ENCODE data around the gene C2orf74. TPM values are rescaled to one million over a fixed set of nuclear protein-coding genes. Genes with fewer than 3 reads are reported as not detected.
"Not testable (repeated sequence)": the region's sequence is repeated elsewhere in the genome, so short reads cannot be mapped to it uniquely, and the experiment has no call there.

The C2orf74 gene
- total RNA-seq, 8 experiments from 2014 or later, result 4.0 to 28.3 (median 13.5) TPM

- H3K4me3 ChIP-seq; H3K27ac ChIP-seq; ATAC-seq (replicated peaks in 6 of 8); H3K4me1 ChIP-seq (replicated peaks in 1 of 2); in situ Hi-C loops (cut with MboI; ENCODE audit: low pct_unique_long_range_greater_than_20kb in 2 of 9, low sequenced_read_pairs in 9 of 9, unreplicated experiment in 9 of 9): not testable (repeated sequence)
- 70 to 100% (median 94%) methylated on average over 1 to 10 of the region's 15 CpGs; no CpG with 5 or more reads in 1 of the 10 experiments for WGBS, 10 experiments
Observed at GRCh38 chr2:61194646-61195045, 32.7 kb downstream of the C2orf74 start.

- ATAC-seq (replicated peaks in 6 of 8), result no peak
- WGBS, 10 experiments, result 60 to 100% (median 95%) methylated on average over 1 to 7 of the region's 7 CpGs
- Histone ChIP-seq H3K4me1 (replicated peaks in 1 of 2) (no peaks in the 10 kb centered on the region), H3K27ac (no peak overlapping the region), H3K4me3 (no peak overlapping the region)
- in situ Hi-C loops (cut with MboI; ENCODE audit: low pct_unique_long_range_greater_than_20kb in 2 of 9, low sequenced_read_pairs in 9 of 9, unreplicated experiment in 9 of 9), result no loop called here
Observed at GRCh38 chr2:61196671-61197070, 34.7 kb downstream of the C2orf74 start.

GRCh38 chr2:61205132-61205531 lies 43.1 kb downstream of the C2orf74 start:
- no peak for ATAC-seq (replicated peaks in 6 of 8)
- H3K4me1 ChIP-seq (replicated peaks in 1 of 2), result no peaks in the 10 kb centered on the region
- 61 to 100% (median 88%) methylated on average over 1 to 7 of the region's 7 CpGs for WGBS, 10 experiments
- in situ Hi-C loops (cut with MboI; ENCODE audit: low pct_unique_long_range_greater_than_20kb in 2 of 9, low sequenced_read_pairs in 9 of 9, unreplicated experiment in 9 of 9), result no loop called here
- H3K4me3 ChIP-seq, result no peak overlapping the region
- H3K27ac ChIP-seq, result no peak overlapping the region

- WGBS, 10 experiments, result 76 to 100% (median 93%) methylated on average over 1 to 4 of the region's 5 CpGs; no CpG with 5 or more reads in 1 of the 10 experiments
- H3K27ac ChIP-seq, result no peak overlapping the region
- peak in 3 of 8 experiments; percentile 20 to 72 (median 39) for ATAC-seq (replicated peaks in 6 of 8)
- H3K4me3 ChIP-seq, result no peak overlapping the region
- H3K4me1 ChIP-seq (replicated peaks in 1 of 2), result no peaks in the 10 kb centered on the region
- in situ Hi-C loops (cut with MboI; ENCODE audit: low pct_unique_long_range_greater_than_20kb in 2 of 9, low sequenced_read_pairs in 9 of 9, unreplicated experiment in 9 of 9), result no loop called here
Observed at GRCh38 chr2:61210332-61210981, 48.5 kb downstream of the C2orf74 start.

- in situ Hi-C loops (cut with MboI; ENCODE audit: low pct_unique_long_range_greater_than_20kb in 2 of 9, low sequenced_read_pairs in 9 of 9, unreplicated experiment in 9 of 9), result no loop called here
- Histone ChIP-seq H3K4me3 (no peak overlapping the region), H3K27ac (no peak overlapping the region), H3K4me1 (replicated peaks in 1 of 2) (no peaks in the 10 kb centered on the region)
- 56 to 100% (median 100%) methylated on average over 1 to 4 of the region's 4 CpGs; no CpG with 5 or more reads in 1 of the 10 experiments for WGBS, 10 experiments
- no peak for ATAC-seq (replicated peaks in 6 of 8)
Observed at GRCh38 chr2:61214171-61214570, 52.2 kb downstream of the C2orf74 start.

Other genes with a start within 250 kb of the C2orf74 start
- gene PEX13, start 144.5 kb upstream of the C2orf74 start, total RNA-seq, result 10 to 100 TPM; 18.8 to 33.0 (median 30.8) TPM
- 10 to 100 TPM in 4 of 8 experiments, 1 to 10 TPM in 4; 5.3 to 17.4 (median 8.8) TPM for gene PUS10, start 143.9 kb upstream of the C2orf74 start, total RNA-seq
- gene SANBR, start 96.3 kb upstream of the C2orf74 start, total RNA-seq, result 10 to 100 TPM in 5 of 8 experiments, 1 to 10 TPM in 3; 2.9 to 16.7 (median 10.2) TPM

All from motor neuron (in vitro differentiated cells).